ENCODE data around the gene CELSR3. TPM values are rescaled to one million over a fixed set of nuclear protein-coding genes. Genes with fewer than 3 reads are reported as not detected.

Gene CELSR3
- total and polyA plus RNA-seq, 7 donors, result under 0.01 to 2.5 (median 0.36) TPM

GRCh38 chr3:48634661-48635221, 27.9 kb downstream of the CELSR3 start:
- DNase-seq, result peak; percentile 82
- TF ChIP-seq POLR2A (IDR thresholded peaks at IDR 0.05) (no peak), POLR2AphosphoS5 (IDR thresholded peaks at IDR 0.05) (no peak), EP300 (IDR thresholded peaks at IDR 0.05) (no peak)
- TF ChIP-seq, protein P1, sequence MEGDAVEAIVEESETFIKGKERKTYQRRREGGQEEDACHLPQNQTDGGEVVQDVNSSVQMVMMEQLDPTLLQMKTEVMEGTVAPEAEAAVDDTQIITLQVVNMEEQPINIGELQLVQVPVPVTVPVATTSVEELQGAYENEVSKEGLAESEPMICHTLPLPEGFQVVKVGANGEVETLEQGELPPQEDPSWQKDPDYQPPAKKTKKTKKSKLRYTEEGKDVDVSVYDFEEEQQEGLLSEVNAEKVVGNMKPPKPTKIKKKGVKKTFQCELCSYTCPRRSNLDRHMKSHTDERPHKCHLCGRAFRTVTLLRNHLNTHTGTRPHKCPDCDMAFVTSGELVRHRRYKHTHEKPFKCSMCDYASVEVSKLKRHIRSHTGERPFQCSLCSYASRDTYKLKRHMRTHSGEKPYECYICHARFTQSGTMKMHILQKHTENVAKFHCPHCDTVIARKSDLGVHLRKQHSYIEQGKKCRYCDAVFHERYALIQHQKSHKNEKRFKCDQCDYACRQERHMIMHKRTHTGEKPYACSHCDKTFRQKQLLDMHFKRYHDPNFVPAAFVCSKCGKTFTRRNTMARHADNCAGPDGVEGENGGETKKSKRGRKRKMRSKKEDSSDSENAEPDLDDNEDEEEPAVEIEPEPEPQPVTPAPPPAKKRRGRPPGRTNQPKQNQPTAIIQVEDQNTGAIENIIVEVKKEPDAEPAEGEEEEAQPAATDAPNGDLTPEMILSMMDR (IDR thresholded peaks at IDR 0.05), result no peak
- no peaks in the 10 kb centered on the region for H3K27me3 ChIP-seq
- peak overlapping the region; percentile 73 to 86 (median 80) for H3K4me3 ChIP-seq
- intact Hi-C loops (cut with DNase I), result loop anchor here (1.0 to 2.0 kb wide), 3 partner anchors 26 to 74 kb away; partner anchors contain the start of gene UQCRC1
- no peaks in the 10 kb centered on the region for H3K9me3 ChIP-seq
- 2 to 3% methylated on average over 30 of the region's 30 CpGs for WGBS, 2 donors
- peaks cover 0 to 26% (median 21%) of the 10 kb centered on the region in 4 donors for H3K4me1 ChIP-seq
- H3K36me3 ChIP-seq, result peaks cover 0 to 22% (median 8%) of the 10 kb centered on the region in 4 donors
- peak overlapping the region; percentile 87 to 91 (median 87) for H3K27ac ChIP-seq

GRCh38 chr3:48633743-48634142, 28.9 kb downstream of the CELSR3 start:
- Histone ChIP-seq H3K4me1 (peaks cover 0 to 26% (median 21%) of the 10 kb centered on the region in 4 donors), H3K4me3 (no peak overlapping the region), H3K36me3 (peaks cover 0 to 27% (median 14%) of the 10 kb centered on the region in 4 donors), H3K27ac (no peak overlapping the region), H3K9me3 (no peaks in the 10 kb centered on the region), H3K27me3 (no peaks in the 10 kb centered on the region)
- intact Hi-C loops (cut with DNase I), result loop anchor here (2.0 kb wide), 2 partner anchors 25 to 73 kb away; partner anchors contain the start of gene UQCRC1
- no peak for DNase-seq
- 88 to 96% methylated on average over 2 of the region's 2 CpGs for WGBS, 2 donors
- TF ChIP-seq, protein P1 (IDR thresholded peaks at IDR 0.05), result no peak
- no peak for TF ChIP-seq EP300 (IDR thresholded peaks at IDR 0.05)
- no peak for TF ChIP-seq POLR2AphosphoS5 (IDR thresholded peaks at IDR 0.05)
- no peak for TF ChIP-seq POLR2A (IDR thresholded peaks at IDR 0.05)

GRCh38 chr3:48633256-48633655, 29.4 kb downstream of the CELSR3 start:
- Histone ChIP-seq H3K36me3 (peaks cover 0 to 29% (median 19%) of the 10 kb centered on the region in 4 donors), H3K4me1 (peaks cover 0 to 26% (median 21%) of the 10 kb centered on the region in 4 donors), H3K9me3 (no peaks in the 10 kb centered on the region), H3K27ac (no peak overlapping the region), H3K4me3 (no peak overlapping the region), H3K27me3 (no peaks in the 10 kb centered on the region)
- TF ChIP-seq POLR2A (IDR thresholded peaks at IDR 0.05) (no peak), POLR2AphosphoS5 (IDR thresholded peaks at IDR 0.05) (no peak), EP300 (IDR thresholded peaks at IDR 0.05) (no peak)
- TF ChIP-seq, protein P1 (IDR thresholded peaks at IDR 0.05), result no peak
- intact Hi-C loops (cut with DNase I), result no loop called here
- 95% methylated on average over 15 of the region's 15 CpGs for WGBS, 2 donors
- DNase-seq, result no peak

DNA sequence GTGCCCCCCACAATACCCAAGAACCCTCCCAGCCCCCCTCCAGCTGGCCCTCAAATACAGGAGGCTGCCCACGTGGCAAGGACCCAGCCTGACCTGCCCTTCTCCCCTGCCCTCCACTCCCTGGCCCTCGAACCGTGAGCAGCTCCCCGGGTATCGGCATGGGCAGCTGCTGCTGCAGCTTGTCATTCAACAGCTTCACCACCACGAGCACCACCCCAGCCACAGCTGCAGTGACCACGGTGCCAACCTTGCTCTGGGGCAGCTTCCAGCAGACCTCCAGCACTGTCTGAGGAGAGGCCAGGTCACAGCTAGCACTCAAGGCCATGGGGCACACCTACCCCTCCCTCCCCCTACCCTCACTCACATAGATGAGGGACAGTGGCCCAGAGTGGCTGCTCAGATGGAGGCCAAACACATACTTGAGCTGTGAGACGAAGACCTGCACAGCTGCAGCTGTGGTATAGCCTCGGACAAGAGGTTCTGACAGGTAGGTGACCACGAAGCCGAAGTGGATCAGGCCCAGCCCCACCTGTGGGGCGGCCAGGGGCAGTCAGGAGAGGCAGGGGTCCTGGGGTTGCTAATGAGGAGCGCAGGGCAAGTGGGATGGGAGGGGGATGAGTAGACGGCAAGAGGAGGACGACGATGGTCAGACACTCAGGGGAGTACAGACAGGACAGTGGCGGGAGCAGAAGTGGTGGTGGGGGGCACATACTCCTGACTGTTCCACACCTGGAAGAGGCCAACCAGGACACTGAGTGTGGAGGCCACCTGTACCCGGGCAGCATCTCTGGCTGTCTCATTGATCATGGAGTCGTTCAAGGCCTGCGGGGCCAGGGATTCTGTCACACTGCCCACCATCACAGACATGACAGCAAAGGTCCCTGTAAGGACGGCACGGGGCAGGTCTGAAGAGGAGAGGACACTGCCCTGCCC, 30.9 kb downstream of the CELSR3 start:
- no peaks in the 10 kb centered on the region for H3K27me3 ChIP-seq
- no peaks in the 10 kb centered on the region for H3K9me3 ChIP-seq
- WGBS, 2 donors, result 91 to 92% methylated on average over 22 of the region's 22 CpGs
- TF ChIP-seq, protein P1 (IDR thresholded peaks at IDR 0.05), result no peak
- no peak for TF ChIP-seq POLR2AphosphoS5 (IDR thresholded peaks at IDR 0.05)
- DNase-seq, result no peak
- peaks cover 0 to 26% (median 21%) of the 10 kb centered on the region in 4 donors for H3K4me1 ChIP-seq
- intact Hi-C loops (cut with DNase I), result no loop called here
- H3K27ac ChIP-seq, result no peak overlapping the region
- no peak overlapping the region for H3K4me3 ChIP-seq
- peaks cover 0 to 44% (median 24%) of the 10 kb centered on the region in 4 donors for H3K36me3 ChIP-seq

Data from sigmoid colon (tissue), 7 donors.